ENCODE measurements around the gene GDF7.

GRCh38 chr2:20680744-20681375 lies 13.9 kb downstream of the GDF7 start:
- TF ChIP-seq CTCF (IDR thresholded peaks at IDR 0.05) = no peak
- no peak for TF ChIP-seq POLR2A (IDR thresholded peaks at IDR 0.05)
